IMR-90 (cell line): Measurements from ENCODE around the gene GRM8. TPM values are rescaled to one million over a fixed set of nuclear protein-coding genes. Genes with fewer than 3 reads are reported as not detected.

Source experiments
- ATAC-seq: fragments of 200-7000 bp; cut with Tn5 transposase; 2 replicates; pipeline ENCODE4 v1.9.1; 2020; ENCODE audit warnings: low read depth, mild to moderate bottlenecking, moderate library complexity
- BruUV-seq: library from RNA; stranded (reverse); fragments of 400-500 nt; replicated peaks from 2 replicates; lab custom pipeline; 2021; lab: Mats Ljungman, UMichigan
- CTCF ChIA-PET: fragments of 300-600 bp; formaldehyde crosslinking; extraction: SDS; loops from one replicate; lab custom pipeline; 2021; ENCODE audit warnings: antibody characterized with exemption; lab: Yijun Ruan, JAX
- POLR2A ChIA-PET: fragments of 300-600 bp; sonication (Branson Sonifier 250); formaldehyde crosslinking; loops from one replicate; lab custom pipeline; 2022; ENCODE audit warnings: antibody characterized with exemption; ENCODE audit not compliant: unreplicated experiment; lab: Charles Lee
- DNase-seq: peaks from one replicate; pipeline ENCODE4 v3.0.0; 2013
- H2AFZ ChIP-seq: replicated peaks from 2 replicates; pipeline ENCODE3; 2013; ENCODE audit warnings: low read length, mild to moderate bottlenecking; ENCODE audit not compliant: poor library complexity
- H2AK5ac ChIP-seq: 2 replicates; pipeline ENCODE4 v1.6.1; 2013; ENCODE audit warnings: low read depth, low read length, inconsistent platforms
- H2AK9ac ChIP-seq: replicated peaks from 2 replicates; pipeline ENCODE3; 2013; ENCODE audit warnings: mild to moderate bottlenecking, low read depth, low read length, moderate library complexity; ENCODE audit not compliant: poor library complexity
- H2BK120ac ChIP-seq: 2 replicates; pipeline ENCODE4 v1.6.1; 2013; ENCODE audit warnings: low read depth, low read length, inconsistent platforms
- H2BK15ac ChIP-seq: 3 replicates; pipeline ENCODE4 v1.6.1; 2013; ENCODE audit warnings: low read depth, low read length, inconsistent platforms
- H2BK20ac ChIP-seq: 2 replicates; pipeline ENCODE4 v1.6.1; 2013; ENCODE audit warnings: low read depth, mild to moderate bottlenecking, inconsistent platforms, low read length, moderate library complexity
- H2BK5ac ChIP-seq: 2 replicates; pipeline ENCODE4 v1.6.1; 2013; ENCODE audit warnings: mild to moderate bottlenecking, low read depth, low read length, inconsistent platforms; ENCODE audit not compliant: poor library complexity, severe bottlenecking
- H3K14ac ChIP-seq: replicated peaks from 2 replicates; pipeline ENCODE4 v1.6.1; 2013; ENCODE audit warnings: low read depth, low read length, inconsistent platforms
- H3K18ac ChIP-seq: 2 replicates; pipeline ENCODE4 v1.6.1; 2013; ENCODE audit warnings: low read depth, low read length, control low read depth
- H3K23ac ChIP-seq: 2 replicates; pipeline ENCODE4 v1.6.1; 2013; ENCODE audit warnings: low read depth, low read length, inconsistent platforms
- H3K27ac ChIP-seq: 2 replicates; pipeline ENCODE4 v1.5.1; 2013; ENCODE audit warnings: mild to moderate bottlenecking, control low read depth, low read length; ENCODE audit not compliant: insufficient read depth
- H3K27me3 ChIP-seq: 2 replicates; pipeline ENCODE4 v1.6.1; 2013; ENCODE audit warnings: low read length; ENCODE audit not compliant: control insufficient read depth, insufficient read depth
- H3K36me3 ChIP-seq: 2 replicates; pipeline ENCODE4 v1.6.1; 2013; ENCODE audit warnings: low read length, mixed read lengths; ENCODE audit not compliant: control insufficient read depth, insufficient read depth
- H3K4ac ChIP-seq: 2 replicates; pipeline ENCODE4 v1.6.1; 2013; ENCODE audit warnings: low read depth, low read length, inconsistent platforms
- H3K4me1 ChIP-seq: 2 replicates; pipeline ENCODE4 v1.6.1; 2013; ENCODE audit warnings: low read length, mixed read lengths; ENCODE audit not compliant: control insufficient read depth, insufficient read depth
- H3K4me2 ChIP-seq: 2 replicates; pipeline ENCODE4 v1.6.1; 2013; ENCODE audit warnings: low read depth, mild to moderate bottlenecking, control low read depth, low read length, moderate library complexity
- H3K4me3 ChIP-seq: 2 replicates; pipeline ENCODE4 v1.5.1; 2013; ENCODE audit warnings: low read depth, mild to moderate bottlenecking, control low read depth, low read length, moderate library complexity; ENCODE audit not compliant: insufficient read depth
- H3K56ac ChIP-seq: 2 replicates; pipeline ENCODE4 v1.6.1; 2013; ENCODE audit warnings: low read length, inconsistent platforms; ENCODE audit not compliant: insufficient read depth; ENCODE audit errors: extremely low read depth
- H3K79me1 ChIP-seq, 2 experiments: 2 replicates each; pipeline ENCODE4 v1.6.1; 2013; ENCODE audit warnings: low read length in 2 of 2, inconsistent platforms in 1 of 2, low read depth in 1 of 2
- H3K9ac ChIP-seq: 2 replicates; pipeline ENCODE4 v1.6.1; 2013; ENCODE audit warnings: low read depth, low read length, control low read depth
- H3K9me1 ChIP-seq: 2 replicates; pipeline ENCODE4 v1.6.1; 2013; ENCODE audit warnings: low read length, inconsistent platforms; ENCODE audit not compliant: insufficient read depth
- H3K9me3 ChIP-seq: 2 replicates; pipeline ENCODE4 v1.6.1; 2013; ENCODE audit warnings: low read length; ENCODE audit not compliant: control insufficient read depth, insufficient read depth
- H4K20me1 ChIP-seq: 2 replicates; pipeline ENCODE4 v1.6.1; 2013; ENCODE audit warnings: low read length, inconsistent platforms; ENCODE audit not compliant: insufficient read depth
- H4K5ac ChIP-seq: 2 replicates; pipeline ENCODE4 v1.6.1; 2013; ENCODE audit warnings: mild to moderate bottlenecking, low read depth, low read length, control low read depth
- H4K8ac ChIP-seq, 2 experiments: 2 replicates each; pipeline ENCODE4 v1.6.1; 2013; ENCODE audit warnings: low read depth in 2 of 2, low read length in 2 of 2, control low read depth in 1 of 2, inconsistent platforms in 1 of 2
- H4K91ac ChIP-seq: 2 replicates; pipeline ENCODE4 v1.6.1; 2013; ENCODE audit warnings: low read depth, low read length, inconsistent platforms; ENCODE audit not compliant: insufficient read depth
- MAFK ChIP-seq: IDR thresholded peaks from 2 replicates; pipeline ENCODE4 v1.6.1; 2012; ENCODE audit warnings: low read depth, low read length, improper control_type of control experiment
- RAD21 ChIP-seq: IDR thresholded peaks from 2 replicates; pipeline ENCODE4 v1.6.1; 2012; ENCODE audit warnings: low read length, improper control_type of control experiment
- SMC3 ChIP-seq: fragments of 150-350 bp; IDR thresholded peaks from 2 replicates; pipeline ENCODE4 v1.6.1; 2016; ENCODE audit warnings: low read depth, mild to moderate bottlenecking, antibody characterized with exemption, low read length, moderate library complexity
- WGBS, 2 experiments: methylation state at CpG; one replicate each; pipeline versions ENCODE4 v1.1.5 to v1.1.7; 2013; ENCODE audit warnings: missing lambda C conversion rate in 2 of 2; ENCODE audit not compliant: insufficient read length in 1 of 2; ENCODE audit errors: extremely low coverage in 2 of 2; 5-methylcytosine and 5-hydroxymethylcytosine counted together
- dilution Hi-C: fragments of 300-500 bp; cut with HindIII; formaldehyde crosslinking; loops from one replicate; pipeline ENCODE4 v1.14.3; 2018; ENCODE audit warnings: low sequenced_read_pairs; ENCODE audit not compliant: unreplicated experiment
- in situ Hi-C: fragments of 300-500 bp; cut with MboI; formaldehyde crosslinking; loops from 3 replicates; pipeline ENCODE4 v1.14.3; 2019; ENCODE audit warnings: low sequenced_read_pairs, inconsistent platforms, mixed read lengths
- intact Hi-C: fragments of 100-400 bp; cut with micrococcal nuclease; formaldehyde crosslinking; loops from 2 replicates; pipeline ENCODE4 v1.10.0; 2022
- polyA plus RNA-seq, 3 experiments: library from polyadenylated mRNA; depleted of rRNA; stranded (reverse); fragments of >200 nt; gene quantifications; 2 replicates each; pipeline ENCODE4 v1.2.3, GENCODE V29; 2012; ENCODE audit warnings: low replicate concordance in 1 of 3
- total RNA-seq: library from RNA; depleted of rRNA; stranded (reverse); fragments of >200 nt; gene quantifications from 2 replicates; pipeline ENCODE4 v1.2.3, GENCODE V29; 2012

The GRM8 gene
- total and polyA plus RNA-seq, 2 of the 4 experiments (the other 2 are of a cell fraction) = not detected

- no peak overlapping the region for H2BK15ac ChIP-seq
- H2BK120ac ChIP-seq = no peak overlapping the region
- H3K9ac ChIP-seq = no peak overlapping the region
- no peak for TF ChIP-seq SMC3
- TF ChIP-seq RAD21 = no peak
- peak; percentile 29; the same call in 1 of the 2 replicates for TF ChIP-seq MAFK
- H3K23ac ChIP-seq = no peak overlapping the region
- no peak overlapping the region for H3K27ac ChIP-seq
- POLR2A ChIA-PET = no interaction called here
- no peak overlapping the region for H4K8ac ChIP-seq
- H2BK5ac ChIP-seq = no peak overlapping the region
- no peaks in the 10 kb centered on the region for H4K20me1 ChIP-seq
- ATAC-seq (no peak), DNase-seq (no peak)
- H3K14ac ChIP-seq = no peak overlapping the region
- no peak overlapping the region for H2AFZ ChIP-seq
- no peak overlapping the region for H2AK5ac ChIP-seq
- BruUV-seq = no TSS peak
- no peaks in the 10 kb centered on the region for H3K36me3 ChIP-seq
- H3K4ac ChIP-seq = no peak overlapping the region
- no peaks in the 10 kb centered on the region for H3K4me1 ChIP-seq
- no peak overlapping the region for H3K4me3 ChIP-seq
- H2BK20ac ChIP-seq = no peak overlapping the region
- intact Hi-C loops (no loop called here), in situ Hi-C loops (no loop called here), dilution Hi-C loops (no loop called here)
- H3K4me2 ChIP-seq = no peak overlapping the region
- H3K27me3 ChIP-seq = no peaks in the 10 kb centered on the region
- H3K9me3 ChIP-seq = peaks cover 4% of the 10 kb centered on the region; the same call in 1 of the 2 replicates
- CTCF ChIA-PET = no interaction called here
- no peak overlapping the region for H3K56ac ChIP-seq
- H3K79me1 ChIP-seq = no peaks in the 10 kb centered on the region
- no peak overlapping the region for H2AK9ac ChIP-seq
- H4K5ac ChIP-seq = no peak overlapping the region
- WGBS, 2 experiments = no CpG with 5 or more reads among the region's 4 CpGs
- no peaks in the 10 kb centered on the region for H3K9me1 ChIP-seq
- H4K91ac ChIP-seq = no peak overlapping the region
- no peak overlapping the region for H3K18ac ChIP-seq
Observed at GRCh38 chr7:126419047-126419446, 833.7 kb downstream of the GRM8 start.
